DND-41 (cell line): ENCODE results near the gene PIK3R4.

Source experiments
- CTCF ChIP-seq: IDR thresholded peaks from 2 replicates; pipeline ENCODE4 v1.5.1; 2012; ENCODE audit warnings: borderline replicate concordance, low read length, moderate library complexity, mild to moderate bottlenecking; ENCODE audit not compliant: poor library complexity, severe bottlenecking; ENCODE audit errors: extremely low read depth
- EZH2 ChIP-seq: IDR thresholded peaks from 3 replicates; pipeline ENCODE4 v1.6.1; 2012; ENCODE audit warnings: borderline replicate concordance, low read depth, mild to moderate bottlenecking, moderate library complexity, low read length, inconsistent platforms; ENCODE audit not compliant: severe bottlenecking

DNA sequence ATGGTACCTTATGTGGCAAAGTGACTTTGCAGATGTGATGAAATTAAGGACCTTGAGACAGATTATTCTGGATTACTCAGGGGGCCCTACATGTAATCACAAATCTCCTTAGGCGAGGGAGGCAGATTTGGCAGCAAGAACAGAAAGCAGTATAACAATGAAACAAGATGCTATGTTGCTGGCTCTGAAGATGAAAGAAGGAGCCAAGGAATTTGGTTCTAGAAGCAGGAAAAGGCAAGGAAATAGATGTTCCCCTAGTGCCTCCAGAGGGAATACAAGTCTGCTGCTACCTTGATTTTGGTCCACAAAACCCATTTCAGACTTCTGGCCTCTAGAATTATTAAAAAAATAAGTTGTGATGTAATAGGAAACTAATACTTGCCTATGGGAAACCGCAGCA is 64.5 kb downstream of the PIK3R4 start:
- TF ChIP-seq EZH2 (no peak), CTCF (no peak)
